K562 (cell line): ENCODE data around the gene ZFAND3.

Experiments
- ADNP ChIP-seq: fragments of 200-800 bp; sonication (Bioruptor generic); IDR thresholded peaks from 2 replicates; pipeline ENCODE4 v1.6.1; 2016; ENCODE audit warnings: missing genetic modification characterization, missing compliant biosample characterization
- BRF2 ChIP-seq: IDR thresholded peaks from 3 replicates; pipeline ENCODE4 v1.6.1; 2011; ENCODE audit warnings: borderline replicate concordance, mild to moderate bottlenecking; ENCODE audit not compliant: insufficient read length, insufficient read depth
- CHD1 ChIP-seq: fragments of 200-600 bp; sonication (generic); IDR thresholded peaks from one replicate; pipeline ENCODE4 v1.6.1; 2012; ENCODE audit warnings: mild to moderate bottlenecking, moderate library complexity, low read length, inconsistent platforms
- CREB3 ChIP-seq: fragments of 450-650 bp; conservative IDR thresholded peaks from 2 replicates; pipeline ENCODE4 v1.6.1; 2016; ENCODE audit warnings: missing genetic modification characterization, low read depth, mild to moderate bottlenecking, missing compliant biosample characterization, moderate library complexity
- EZH2 ChIP-seq: IDR thresholded peaks from 2 replicates; pipeline ENCODE4 v1.6.1; 2012; ENCODE audit warnings: low read depth, mild to moderate bottlenecking, inconsistent platforms, low read length, borderline replicate concordance
- GABPA ChIP-seq: fragments of 200-800 bp; sonication (Bioruptor generic); conservative IDR thresholded peaks from 2 replicates; pipeline ENCODE4 v1.6.1; 2016; ENCODE audit warnings: low read depth, missing genetic modification characterization, missing compliant biosample characterization
- RAD21 ChIP-seq, 2 experiments: fragments of 250-450 bp in 1 of 2; fragments of 450-650 bp in 1 of 2; sonication (Bioruptor Pico) in 1 of 2; formaldehyde crosslinking in 1 of 2; IDR thresholded peaks in 1 of 2; conservative IDR thresholded peaks in 1 of 2; 2 replicates each; pipeline versions ENCODE4 v1.4.0 to v1.8.0; 2020 to 2022; ENCODE audit warnings: mild to moderate bottlenecking in 2 of 2, moderate library complexity in 1 of 2
- SAP30 ChIP-seq: fragments of 200-600 bp; sonication (generic); IDR thresholded peaks from 2 replicates; pipeline ENCODE4 v1.6.1; 2012; ENCODE audit warnings: borderline replicate concordance, low read depth, mild to moderate bottlenecking, moderate library complexity, low read length, control low read depth, inconsistent platforms; ENCODE audit not compliant: insufficient read depth, poor library complexity, severe bottlenecking
- STAT6 ChIP-seq: sonication (generic); formaldehyde crosslinking; IDR thresholded peaks from 2 replicates; pipeline ENCODE4 v1.8.1; 2023; ENCODE audit warnings: mild to moderate bottlenecking, missing genetic modification reagents
- TEAD4 ChIP-seq, 2 experiments: sonication (generic) in 1 of 2; formaldehyde crosslinking in 1 of 2; IDR thresholded peaks; 2 replicates each; pipeline versions ENCODE4 v1.6.1 to v1.8.0; 2012 to 2022; ENCODE audit warnings: borderline replicate concordance in 1 of 2, inconsistent platforms in 1 of 2, low read length in 1 of 2, mild to moderate bottlenecking in 1 of 2, missing genetic modification reagents in 1 of 2
- ZBTB7A ChIP-seq: IDR thresholded peaks from 2 replicates; pipeline ENCODE4 v1.6.1; 2011; ENCODE audit warnings: low read depth, mild to moderate bottlenecking, low read length, moderate library complexity, borderline replicate concordance; ENCODE audit not compliant: control insufficient read depth
- ZNF232 ChIP-seq: sonication (generic); formaldehyde crosslinking; IDR thresholded peaks from 2 replicates; pipeline ENCODE4 v1.8.0; 2022; ENCODE audit warnings: mild to moderate bottlenecking, missing genetic modification reagents
- ZNF263 ChIP-seq: sonication (generic); formaldehyde crosslinking; IDR thresholded peaks from 2 replicates; pipeline ENCODE4 v1.8.0; 2022; ENCODE audit warnings: mild to moderate bottlenecking, missing genetic modification reagents, borderline replicate concordance
- ZNF324 ChIP-seq: fragments of 250-450 bp; sonication (Bioruptor Pico); IDR thresholded peaks from 2 replicates; pipeline ENCODE4 v1.4.0; 2020; ENCODE audit warnings: mild to moderate bottlenecking

- no peak for TF ChIP-seq GABPA (tag)
- no peak for TF ChIP-seq RAD21 (CRISPR knock-in tag; conservative IDR thresholded peaks at IDR 0.05 in 1 of 2, IDR thresholded peaks at IDR 0.05 in 1 of 2)
- no peak for TF ChIP-seq CREB3 (tag)
- TF ChIP-seq TEAD4 (IDR thresholded peaks at IDR 0.05; ENCODE audit: low read length), result no peak
- no peak for TF ChIP-seq TEAD4 (CRISPR knock-in tag; IDR thresholded peaks at IDR 0.05; ENCODE audit: borderline replicate concordance)
- no peak for TF ChIP-seq CHD1
- TF ChIP-seq ZNF263 (CRISPR knock-in tag), result no peak
- no peak for TF ChIP-seq BRF2
- TF ChIP-seq ADNP (tag), result no peak
- TF ChIP-seq STAT6, result no peak
- no peak for TF ChIP-seq EZH2
- TF ChIP-seq SAP30, result no peak
- no peak for TF ChIP-seq ZNF324 (CRISPR knock-in tag)
- TF ChIP-seq ZNF232 (CRISPR knock-in tag), result no peak
- no peak for TF ChIP-seq ZBTB7A
These were observed 284.4 kb downstream of the ZFAND3 start for GRCh38 chr6:38103921-38104320.
